Nephron (organoid): ENCODE measurements around the gene COLQ.

Source experiments
- H3K27ac Mint-ChIP-seq, 3 experiments: 2 replicates each; pipeline ENCODE4 v1.8.0; 2020; ENCODE audit warnings: mixed read lengths in 3 of 3, mild to moderate bottlenecking in 2 of 3, moderate library complexity in 1 of 3
- H3K27me3 Mint-ChIP-seq: 2 replicates; pipeline ENCODE4 v1.8.0; 2021; ENCODE audit warnings: low read depth, mild to moderate bottlenecking, moderate library complexity, mixed read lengths
- H3K36me3 Mint-ChIP-seq: 2 replicates; pipeline ENCODE4 v1.8.0; 2020; ENCODE audit warnings: low read depth, mixed read lengths
- H3K4me1 Mint-ChIP-seq: 2 replicates; pipeline ENCODE4 v1.8.0; 2020; ENCODE audit warnings: mixed read lengths
- H3K4me3 Mint-ChIP-seq, 3 experiments: 2 replicates each; pipeline ENCODE4 v1.8.0; 2020; ENCODE audit warnings: mild to moderate bottlenecking in 3 of 3, mixed read lengths in 3 of 3, moderate library complexity in 2 of 3
- H3K9me3 Mint-ChIP-seq: 2 replicates; pipeline ENCODE4 v1.8.0; 2020; ENCODE audit warnings: mixed read lengths
- CTCF ChIP-seq, 3 experiments: fragments of 200-600 bp; sonication (generic); IDR thresholded peaks; one replicate each; pipeline ENCODE4 v1.5.0; 2021; ENCODE audit warnings: antibody characterized with exemption in 3 of 3; ENCODE audit not compliant: unreplicated experiment in 3 of 3

The COLQ gene

GRCh38 chr3:15476378-15476777 lies 45.1 kb downstream of the COLQ start:
- H3K27ac Mint-ChIP-seq = no peak overlapping the region
- H3K4me3 Mint-ChIP-seq = no peak overlapping the region
- H3K36me3 Mint-ChIP-seq = no peaks in the 10 kb centered on the region

GRCh38 chr3:15475161-15475560 lies 46.3 kb downstream of the COLQ start:
- Mint-ChIP-seq H3K36me3 (no peaks in the 10 kb centered on the region), H3K27me3 (no peaks in the 10 kb centered on the region)
- no peak for TF ChIP-seq CTCF (IDR thresholded peaks at IDR 0.05; ENCODE audit: unreplicated experiment in 3 of 3)

More at GRCh38 chr3:15476378-15476777, 45.1 kb downstream of the COLQ start:
- no peak for TF ChIP-seq CTCF (IDR thresholded peaks at IDR 0.05; ENCODE audit: unreplicated experiment in 3 of 3)
- Mint-ChIP-seq H3K27me3 (no peaks in the 10 kb centered on the region), H3K4me1 (peaks cover 11% of the 10 kb centered on the region), H3K9me3 (peaks cover under 1% of the 10 kb centered on the region)

GRCh38 chr3:15471861-15472260 lies 49.6 kb downstream of the COLQ start:
- H3K4me3 Mint-ChIP-seq = no peak overlapping the region
- peaks cover 2% of the 10 kb centered on the region for H3K36me3 Mint-ChIP-seq
- no peak overlapping the region for H3K27ac Mint-ChIP-seq
- no peaks in the 10 kb centered on the region for H3K27me3 Mint-ChIP-seq
- TF ChIP-seq CTCF (IDR thresholded peaks at IDR 0.05; ENCODE audit: unreplicated experiment in 3 of 3) = no peak
- no peaks in the 10 kb centered on the region for H3K9me3 Mint-ChIP-seq
- peaks cover 5% of the 10 kb centered on the region for H3K4me1 Mint-ChIP-seq

More at GRCh38 chr3:15475161-15475560, 46.3 kb downstream of the COLQ start:
- no peak overlapping the region for H3K4me3 Mint-ChIP-seq
- peaks cover 11% of the 10 kb centered on the region for H3K4me1 Mint-ChIP-seq
- no peak overlapping the region for H3K27ac Mint-ChIP-seq
- no peaks in the 10 kb centered on the region for H3K9me3 Mint-ChIP-seq

- Mint-ChIP-seq H3K36me3 (peaks cover 4% of the 10 kb centered on the region), H3K4me3 (no peak overlapping the region), H3K9me3 (no peaks in the 10 kb centered on the region), H3K4me1 (peaks cover 5% of the 10 kb centered on the region), H3K27me3 (no peaks in the 10 kb centered on the region), H3K27ac (no peak overlapping the region)
- TF ChIP-seq CTCF (IDR thresholded peaks at IDR 0.05; ENCODE audit: unreplicated experiment in 3 of 3) = no peak
Measured at GRCh38 chr3:15470849-15471248, 50.7 kb downstream of the COLQ start.

- peaks cover 5% of the 10 kb centered on the region for H3K4me1 Mint-ChIP-seq
- H3K36me3 Mint-ChIP-seq = peaks cover 4% of the 10 kb centered on the region
- TF ChIP-seq CTCF (IDR thresholded peaks at IDR 0.05; ENCODE audit: unreplicated experiment in 3 of 3) = no peak
Measured at GRCh38 chr3:15470261-15470660, 51.2 kb downstream of the COLQ start.

More at GRCh38 chr3:15470261-15470660, 51.2 kb downstream of the COLQ start:
- Mint-ChIP-seq H3K27ac (no peak overlapping the region), H3K9me3 (no peaks in the 10 kb centered on the region), H3K4me3 (no peak overlapping the region), H3K27me3 (no peaks in the 10 kb centered on the region)
